Measurements from ENCODE around the gene PRR7. TPM values are rescaled to one million over a fixed set of nuclear protein-coding genes. Genes with fewer than 3 reads are reported as not detected.

Gene PRR7
- total RNA-seq, 1 donor from 2014 or later: 4.4 TPM

- TF ChIP-seq, protein P1, sequence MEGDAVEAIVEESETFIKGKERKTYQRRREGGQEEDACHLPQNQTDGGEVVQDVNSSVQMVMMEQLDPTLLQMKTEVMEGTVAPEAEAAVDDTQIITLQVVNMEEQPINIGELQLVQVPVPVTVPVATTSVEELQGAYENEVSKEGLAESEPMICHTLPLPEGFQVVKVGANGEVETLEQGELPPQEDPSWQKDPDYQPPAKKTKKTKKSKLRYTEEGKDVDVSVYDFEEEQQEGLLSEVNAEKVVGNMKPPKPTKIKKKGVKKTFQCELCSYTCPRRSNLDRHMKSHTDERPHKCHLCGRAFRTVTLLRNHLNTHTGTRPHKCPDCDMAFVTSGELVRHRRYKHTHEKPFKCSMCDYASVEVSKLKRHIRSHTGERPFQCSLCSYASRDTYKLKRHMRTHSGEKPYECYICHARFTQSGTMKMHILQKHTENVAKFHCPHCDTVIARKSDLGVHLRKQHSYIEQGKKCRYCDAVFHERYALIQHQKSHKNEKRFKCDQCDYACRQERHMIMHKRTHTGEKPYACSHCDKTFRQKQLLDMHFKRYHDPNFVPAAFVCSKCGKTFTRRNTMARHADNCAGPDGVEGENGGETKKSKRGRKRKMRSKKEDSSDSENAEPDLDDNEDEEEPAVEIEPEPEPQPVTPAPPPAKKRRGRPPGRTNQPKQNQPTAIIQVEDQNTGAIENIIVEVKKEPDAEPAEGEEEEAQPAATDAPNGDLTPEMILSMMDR (IDR thresholded peaks at IDR 0.05): no peak
- peak; percentile 94 for DNase-seq (ENCODE audit: extremely low spot score, unreplicated experiment)
- Mint-ChIP-seq H3K36me3 (ENCODE audit: unreplicated experiment) (peaks cover 13% of the 10 kb centered on the region), H3K27me3 (ENCODE audit: unreplicated experiment) (no peaks in the 10 kb centered on the region), H3K4me1 (ENCODE audit: unreplicated experiment) (peaks cover 76% of the 10 kb centered on the region), H3K27ac (ENCODE audit: unreplicated experiment) (peak overlapping the region; percentile 91), H3K9me3 (ENCODE audit: unreplicated experiment) (no peaks in the 10 kb centered on the region), H3K4me3 (ENCODE audit: unreplicated experiment) (peak overlapping the region; percentile 84)
These were observed 48.8 kb downstream of the PRR7 start for GRCh38 chr5:177495243-177496060.

DNA sequence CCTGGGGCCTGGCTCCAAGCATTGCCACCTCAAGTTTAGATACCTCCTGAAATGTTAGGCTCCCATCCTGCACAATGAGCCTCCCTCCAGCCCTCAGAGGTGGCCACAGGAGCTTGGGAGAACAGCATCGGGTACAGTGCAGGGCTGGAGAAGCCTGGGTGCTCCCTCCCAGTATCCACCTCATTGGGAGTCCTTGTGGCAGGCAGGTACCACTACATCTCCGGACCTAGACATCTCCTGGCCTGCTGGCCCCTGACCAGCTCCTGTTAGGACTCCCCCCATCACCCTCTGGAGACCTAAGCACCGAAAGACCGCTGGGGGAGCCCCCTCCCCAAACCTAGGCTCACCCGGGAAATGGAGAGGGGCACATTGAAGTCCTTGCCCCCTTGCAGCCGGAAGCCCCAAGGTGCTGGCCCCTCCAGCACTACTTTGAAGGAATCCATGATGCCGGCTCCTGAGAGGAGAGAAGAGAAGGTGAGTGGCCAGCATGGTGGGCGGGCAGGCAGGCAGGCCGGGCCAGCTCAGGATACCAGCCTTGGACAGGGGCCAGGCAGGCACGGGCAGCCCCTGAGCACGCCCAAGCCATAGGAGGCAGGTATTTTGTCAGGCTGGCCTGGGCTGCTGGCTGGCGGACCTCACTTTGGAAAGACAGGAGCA is 49.6 kb downstream of the PRR7 start:
- no peak for DNase-seq (ENCODE audit: extremely low spot score, unreplicated experiment)
- TF ChIP-seq, protein P1 (IDR thresholded peaks at IDR 0.05): peak; percentile 31
- Mint-ChIP-seq H3K4me3 (ENCODE audit: unreplicated experiment) (peak overlapping the region; percentile 84), H3K27ac (ENCODE audit: unreplicated experiment) (peak overlapping the region; percentile 91), H3K9me3 (ENCODE audit: unreplicated experiment) (no peaks in the 10 kb centered on the region), H3K4me1 (ENCODE audit: unreplicated experiment) (peaks cover 78% of the 10 kb centered on the region), H3K36me3 (ENCODE audit: unreplicated experiment) (peaks cover 10% of the 10 kb centered on the region), H3K27me3 (ENCODE audit: unreplicated experiment) (no peaks in the 10 kb centered on the region)

DNA sequence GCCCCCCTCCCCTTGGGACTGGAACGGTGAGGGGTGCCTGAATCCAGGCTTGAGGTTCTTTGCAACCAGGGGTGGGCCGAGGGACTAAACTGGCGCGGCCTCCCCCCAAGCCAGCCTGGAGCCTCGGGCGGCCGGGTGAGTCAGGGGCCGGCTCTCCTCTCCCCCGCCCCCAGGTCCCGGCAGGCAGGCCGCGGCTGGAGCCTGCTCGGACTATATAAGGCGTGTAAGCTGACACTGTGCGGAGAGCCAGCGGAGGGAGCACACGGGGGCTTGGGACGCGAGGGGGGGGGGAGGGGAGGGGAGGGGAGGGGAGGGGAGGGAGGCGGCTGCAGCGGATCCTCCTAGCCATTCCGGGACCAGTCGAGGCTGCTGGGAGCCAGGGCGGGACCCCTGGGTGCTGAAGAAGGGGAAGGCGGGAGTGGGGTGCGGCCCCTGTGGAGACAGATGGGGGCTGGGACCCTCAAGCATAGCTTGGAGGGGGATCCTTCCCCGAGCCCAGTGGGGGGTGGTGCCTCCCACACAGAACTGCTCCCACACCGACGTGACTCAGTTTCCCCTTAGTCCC is 50.2 kb downstream of the PRR7 start:
- no peaks in the 10 kb centered on the region for H3K27me3 Mint-ChIP-seq (ENCODE audit: unreplicated experiment)
- TF ChIP-seq, protein P1 (IDR thresholded peaks at IDR 0.05): no peak
- H3K4me3 Mint-ChIP-seq (ENCODE audit: unreplicated experiment): peak overlapping the region; percentile 84
- H3K27ac Mint-ChIP-seq (ENCODE audit: unreplicated experiment): peak overlapping the region; percentile 91
- H3K36me3 Mint-ChIP-seq (ENCODE audit: unreplicated experiment): peaks cover 8% of the 10 kb centered on the region
- DNase-seq (ENCODE audit: extremely low spot score, unreplicated experiment): peak; percentile 94
- H3K9me3 Mint-ChIP-seq (ENCODE audit: unreplicated experiment): no peaks in the 10 kb centered on the region
- peaks cover 79% of the 10 kb centered on the region for H3K4me1 Mint-ChIP-seq (ENCODE audit: unreplicated experiment)

GRCh38 chr5:177497292-177498012 is 50.8 kb downstream of the PRR7 start, which contains the start of gene PDLIM7:
Gene PDLIM7 (minus strand): TSS chr5:177497604. CDS start chr5:177496512, 1,092 bp downstream.
- TF ChIP-seq, protein P1 (IDR thresholded peaks at IDR 0.05): no peak
- Mint-ChIP-seq H3K4me1 (ENCODE audit: unreplicated experiment) (peaks cover 81% of the 10 kb centered on the region), H3K27ac (ENCODE audit: unreplicated experiment) (peak within 1 kb of the TSS; percentile 91), H3K9me3 (ENCODE audit: unreplicated experiment) (no peaks in the 10 kb centered on the region), H3K27me3 (ENCODE audit: unreplicated experiment) (no peaks in the 10 kb centered on the region), H3K36me3 (ENCODE audit: unreplicated experiment) (peaks cover 8% of the 10 kb centered on the region), H3K4me3 (ENCODE audit: unreplicated experiment) (peak within 1 kb of the TSS; percentile 84)
- peak; percentile 98 for DNase-seq (ENCODE audit: extremely low spot score, unreplicated experiment)

Data from osteocyte (in vitro differentiated cells).